GM19397 (cell line): Measurements from ENCODE around the gene MAT2A.
"Not testable (repeated sequence)": the region's sequence is repeated elsewhere in the genome, so short reads cannot be mapped to it uniquely, and the experiment has no call there.

ENCODE experiments used
- ATAC-seq: cut with Tn5 transposase; IDR thresholded peaks from one replicate; pipeline ENCODE4 v1.9.1; 2021; ENCODE audit warnings: mild to moderate bottlenecking, moderate library complexity; ENCODE audit not compliant: unreplicated experiment

MAT2A gene

DNA sequence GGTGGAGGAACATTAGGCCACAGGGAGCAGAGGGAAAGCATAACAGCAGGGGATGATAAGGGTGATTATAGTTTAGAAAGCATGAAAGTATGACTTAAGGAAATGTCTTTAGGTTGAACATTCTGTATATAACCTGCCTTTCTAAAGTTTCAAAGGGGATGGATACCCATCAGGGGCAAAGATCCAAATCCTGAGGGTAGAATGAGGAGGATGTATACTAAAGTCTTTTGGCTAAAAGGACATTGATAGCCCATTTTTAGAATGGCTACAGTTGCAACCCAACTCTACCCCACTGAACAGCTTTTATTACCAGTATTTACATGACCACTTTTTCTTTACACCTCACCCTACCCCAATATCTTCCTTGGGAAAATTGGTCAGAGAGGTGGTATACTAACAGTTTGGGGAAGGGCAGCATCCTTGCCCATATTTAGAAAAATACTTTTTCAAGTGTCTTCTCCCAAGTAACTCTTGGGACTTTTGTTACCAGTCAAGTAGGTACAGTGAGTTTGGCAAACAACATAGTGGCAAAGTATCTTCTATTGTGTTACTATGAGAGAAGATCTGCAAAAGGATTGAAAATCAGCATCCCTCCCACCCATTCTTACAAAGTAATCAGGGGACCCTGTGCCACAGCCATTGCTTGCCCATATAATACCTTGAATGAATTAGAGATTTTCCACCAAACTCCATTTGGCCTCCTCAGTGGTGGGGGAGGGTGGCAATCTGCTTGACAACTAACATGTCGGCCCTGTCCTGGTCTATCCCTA is 8.3 kb downstream of the MAT2A start:
- ATAC-seq = no peak

DNA sequence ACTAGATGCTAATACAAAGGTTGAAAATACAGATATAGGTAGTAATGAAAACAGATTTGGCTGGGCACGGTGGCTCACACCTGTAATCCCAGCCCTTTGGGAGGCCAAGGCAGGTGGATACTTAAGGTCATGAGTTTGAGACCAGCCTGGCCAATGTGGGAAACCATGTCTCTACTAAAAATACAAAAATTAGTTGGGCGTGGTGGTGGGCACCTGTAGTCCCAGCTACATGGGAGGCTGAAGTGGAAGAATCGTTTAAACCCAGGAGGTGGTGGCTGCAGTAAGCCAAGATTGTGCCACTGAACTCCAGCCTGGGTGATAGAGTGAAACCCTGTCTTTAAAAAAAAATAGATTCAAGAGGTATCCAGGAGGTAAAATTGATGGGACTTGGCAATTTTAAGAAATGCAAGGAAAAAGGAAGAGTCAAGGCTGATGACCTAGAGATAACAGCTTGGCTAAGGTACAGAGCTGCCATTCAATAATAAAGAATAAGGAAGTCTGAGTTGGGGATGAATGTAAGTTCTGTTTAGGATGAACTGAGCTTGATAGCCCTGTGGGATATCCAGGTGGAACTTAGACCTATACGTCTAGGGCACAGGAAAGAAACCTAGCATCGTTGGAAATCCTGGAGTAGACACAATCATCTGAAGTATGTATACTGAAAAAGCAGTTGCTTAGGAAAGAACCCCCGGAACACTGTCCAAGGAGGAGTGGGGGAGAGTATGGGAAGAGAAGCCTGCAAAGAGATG is 9.1 kb downstream of the MAT2A start:
- ATAC-seq = no peak

DNA sequence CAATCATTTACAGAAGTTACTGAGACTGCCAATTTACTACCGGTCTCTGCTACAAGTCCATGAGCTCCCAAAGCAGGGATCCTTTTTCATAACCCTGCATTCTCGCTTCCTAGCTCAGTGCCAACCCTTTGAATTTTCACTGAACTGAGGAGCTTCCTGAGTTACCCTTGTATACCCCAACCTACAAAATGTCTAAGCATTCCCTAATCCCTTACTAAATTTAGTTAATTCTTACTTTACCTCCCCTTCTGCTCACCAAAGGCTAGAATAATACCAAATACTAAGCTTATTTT is 9.6 kb downstream of the MAT2A start:
- ATAC-seq = no peak

DNA sequence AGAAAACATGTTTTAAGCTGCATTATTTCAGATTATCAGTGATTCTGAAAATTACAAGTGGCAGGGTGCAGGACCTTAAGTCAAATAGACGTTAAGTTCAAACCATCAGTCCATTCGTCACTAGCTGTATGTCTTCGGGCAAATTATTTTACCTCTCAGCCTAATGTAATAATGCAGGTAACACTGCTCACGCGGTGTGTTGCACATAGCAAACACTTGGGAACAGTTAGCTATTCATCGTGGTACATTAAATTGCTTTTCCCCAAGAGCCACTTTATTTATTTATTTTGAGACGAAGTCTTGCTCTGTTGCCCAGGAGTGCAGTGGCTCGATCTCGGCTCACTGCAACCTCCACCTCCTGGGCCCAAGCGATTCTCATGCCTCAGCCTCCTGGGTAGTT is 10.1 kb downstream of the MAT2A start:
- no peak for ATAC-seq

DNA sequence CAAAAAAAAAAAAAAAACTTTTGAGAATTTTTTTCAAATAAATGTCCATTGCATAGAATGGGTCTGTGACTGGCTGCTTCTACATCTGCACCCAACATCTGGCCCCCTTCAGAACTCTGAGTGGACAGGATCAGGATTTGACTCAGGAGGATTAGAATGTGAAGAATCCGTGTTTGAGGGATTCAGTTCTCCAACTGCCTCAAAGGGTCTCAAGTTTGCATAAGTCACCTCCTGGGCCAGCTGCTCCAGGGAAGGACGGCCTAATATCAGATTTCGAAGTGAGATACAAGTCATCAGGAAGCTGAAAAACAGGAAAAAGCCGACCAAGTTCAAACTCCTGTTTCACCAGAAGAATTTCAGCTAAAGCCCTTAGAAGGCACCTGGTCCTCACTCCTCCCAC is 10.9 kb downstream of the MAT2A start:
- ATAC-seq = no peak

DNA sequence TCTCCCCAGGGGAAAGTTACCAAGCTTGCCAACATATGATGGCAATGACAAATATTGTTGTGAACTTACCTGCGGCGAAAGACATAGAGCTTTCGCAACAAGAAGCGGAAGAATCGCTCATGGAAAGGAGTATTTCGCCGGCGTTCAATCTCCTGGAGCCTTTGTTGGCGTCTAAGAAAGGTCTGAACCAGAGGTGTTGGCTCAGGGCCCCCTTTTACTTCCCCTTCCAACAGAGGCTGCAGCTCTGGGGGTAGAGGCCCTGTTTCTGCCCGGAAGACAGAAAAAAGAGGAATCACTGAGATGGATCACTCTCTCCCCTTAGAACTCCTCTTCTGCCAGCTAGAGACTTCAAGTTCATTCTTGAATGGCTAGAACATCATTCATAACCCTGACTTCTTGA is 11.5 kb downstream of the MAT2A start:
- ATAC-seq = no peak

DNA sequence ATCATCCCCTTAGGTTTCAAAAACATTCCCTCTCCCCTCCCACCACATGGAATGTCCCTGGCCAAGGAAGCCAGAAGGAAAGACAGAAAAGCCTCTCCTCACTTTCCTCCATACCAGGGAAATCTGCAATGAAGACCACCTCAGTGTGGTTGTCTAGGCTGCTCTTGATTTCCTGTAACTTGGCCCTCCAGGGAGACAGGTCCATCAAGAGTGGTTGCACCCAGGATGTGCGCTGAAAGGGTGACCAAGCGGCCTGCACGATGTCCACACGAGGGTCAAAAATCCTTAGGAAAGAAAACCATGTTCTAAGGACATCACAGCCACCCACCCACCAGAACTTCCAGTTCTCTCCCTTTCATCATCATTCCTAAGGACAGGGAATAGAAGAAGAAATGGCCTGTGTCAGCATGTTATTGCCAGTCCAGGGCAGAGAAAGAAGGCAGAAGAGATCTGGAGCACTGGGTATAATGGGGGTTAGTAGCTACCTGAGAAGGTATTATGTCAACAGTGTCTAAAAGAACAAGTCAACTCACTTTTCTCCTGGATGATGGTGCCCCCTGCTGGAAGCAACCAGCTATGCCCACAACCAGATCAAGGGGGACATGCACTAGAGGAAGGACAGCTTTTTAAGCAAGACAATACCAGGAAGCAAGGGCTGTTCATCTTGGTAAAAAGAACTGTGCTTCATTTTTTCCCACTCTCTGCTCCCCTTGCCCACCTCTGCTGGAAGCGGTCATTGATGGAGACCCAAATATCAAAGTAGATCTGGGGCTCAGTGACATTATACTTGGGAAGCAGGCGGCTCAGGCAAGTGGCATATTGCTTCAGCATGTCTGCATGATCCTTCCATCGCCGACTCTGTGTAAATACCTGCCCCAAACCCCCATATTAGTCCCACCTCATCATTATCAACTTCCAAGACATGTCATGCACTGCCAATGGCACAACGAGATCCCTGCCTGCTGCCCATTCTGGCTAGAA is 13.0 kb downstream of the MAT2A start:
- peak; percentile 67 for ATAC-seq

DNA sequence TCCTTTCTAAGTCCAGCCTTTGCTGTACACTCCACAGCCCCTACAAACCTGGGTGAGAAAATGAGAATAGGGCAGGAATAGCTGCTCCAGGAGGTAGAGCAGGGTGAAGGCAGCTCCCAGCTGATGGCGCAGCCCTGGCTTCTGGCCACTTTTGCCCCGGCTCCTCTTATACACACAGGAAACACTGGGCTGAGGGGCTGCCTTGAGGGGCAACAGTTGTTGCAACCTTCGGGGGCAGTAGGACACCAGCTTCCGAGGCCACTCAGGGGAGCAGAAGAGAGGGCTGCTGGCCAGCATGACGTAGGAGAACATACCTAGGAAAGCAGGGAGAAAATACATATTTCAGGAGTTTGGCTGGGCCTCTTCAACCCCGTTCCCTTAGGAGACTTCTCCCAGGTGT is 14.2 kb downstream of the MAT2A start:
- no peak for ATAC-seq

DNA sequence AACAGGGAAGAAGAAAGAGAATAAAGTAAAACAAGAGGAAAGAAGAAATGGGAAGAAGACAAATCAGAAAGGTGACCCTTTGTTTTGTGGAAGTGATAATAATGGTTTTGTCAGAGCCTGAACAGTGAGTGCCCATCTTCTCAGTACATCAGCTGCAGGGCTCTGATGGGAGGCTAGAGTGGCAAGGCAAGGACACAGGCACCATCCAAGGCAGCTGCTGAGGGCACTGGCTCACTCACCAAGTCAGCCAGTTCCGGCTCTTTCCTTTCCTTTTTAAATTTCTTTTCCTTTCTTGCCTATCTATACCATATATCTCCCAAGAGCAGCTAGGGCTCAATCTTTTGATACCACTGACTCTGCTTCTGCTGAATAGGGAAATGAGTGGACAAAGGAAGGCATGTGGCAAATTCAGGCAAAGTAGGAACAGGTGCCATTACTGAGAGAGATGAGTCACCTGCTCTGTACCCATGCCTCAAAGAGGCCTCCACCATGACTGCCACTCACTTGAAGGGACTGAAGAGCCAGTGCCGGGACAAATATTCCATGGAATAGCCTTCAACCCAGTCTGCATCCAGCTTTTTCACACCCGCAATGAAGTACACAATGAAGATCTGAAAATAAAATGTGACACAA is 16.1 kb downstream of the MAT2A start:
- no peak for ATAC-seq

DNA sequence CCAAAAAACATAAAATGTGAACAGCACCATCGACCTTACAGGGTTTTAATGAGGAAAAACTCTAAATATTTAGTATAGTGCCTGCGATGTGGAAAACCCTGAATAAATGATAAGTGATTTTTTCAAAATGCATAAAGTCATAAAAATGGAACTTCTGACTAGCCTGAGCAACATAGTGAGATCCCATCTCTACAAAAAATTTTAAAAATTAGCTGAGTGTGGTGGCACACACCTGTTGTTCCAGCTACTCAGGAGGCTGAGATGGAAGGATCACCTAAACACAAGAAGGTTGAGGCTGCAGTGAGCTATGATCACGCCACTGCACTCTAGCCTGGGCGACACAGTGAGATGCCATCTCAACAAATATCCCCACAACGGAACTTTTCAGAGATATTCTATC is 18.2 kb downstream of the MAT2A start:
- no peak for ATAC-seq

DNA sequence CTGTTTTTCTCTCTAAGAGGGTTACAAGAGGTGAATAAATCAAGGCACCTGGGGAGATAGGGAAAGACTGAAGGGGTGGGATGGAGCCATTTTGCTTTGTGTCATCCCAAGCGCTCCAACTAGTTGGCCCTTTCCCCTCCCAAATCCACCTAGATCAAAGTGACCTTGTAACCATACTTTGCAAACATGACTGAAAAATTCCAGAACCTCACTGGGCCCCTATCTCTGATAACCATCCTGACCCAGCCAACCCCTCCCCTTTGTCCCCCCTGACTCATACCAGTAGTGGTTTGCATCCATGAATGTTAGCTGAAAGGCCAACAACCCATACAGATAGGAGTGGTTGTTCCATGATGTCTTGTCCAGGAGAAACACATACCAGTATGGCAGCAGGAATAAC is 19.2 kb downstream of the MAT2A start:
- ATAC-seq = no peak

DNA sequence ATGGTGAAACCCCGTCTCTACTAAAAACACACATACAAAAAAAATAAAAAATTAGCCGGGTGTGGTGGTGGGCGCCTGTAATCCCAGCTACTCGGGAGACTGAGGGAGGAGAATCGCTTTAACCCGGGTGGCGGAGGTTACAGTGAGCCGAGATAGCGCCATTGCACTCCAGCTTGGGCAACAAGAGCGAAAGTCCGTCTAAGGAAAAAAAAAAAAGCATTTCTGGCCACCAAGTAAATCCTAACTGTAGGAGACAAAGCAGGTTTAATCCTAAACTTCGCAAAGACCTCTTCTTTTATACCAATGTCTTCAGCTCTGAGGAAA is 21.4 kb downstream of the MAT2A start:
- not testable (repeated sequence) for ATAC-seq

DNA sequence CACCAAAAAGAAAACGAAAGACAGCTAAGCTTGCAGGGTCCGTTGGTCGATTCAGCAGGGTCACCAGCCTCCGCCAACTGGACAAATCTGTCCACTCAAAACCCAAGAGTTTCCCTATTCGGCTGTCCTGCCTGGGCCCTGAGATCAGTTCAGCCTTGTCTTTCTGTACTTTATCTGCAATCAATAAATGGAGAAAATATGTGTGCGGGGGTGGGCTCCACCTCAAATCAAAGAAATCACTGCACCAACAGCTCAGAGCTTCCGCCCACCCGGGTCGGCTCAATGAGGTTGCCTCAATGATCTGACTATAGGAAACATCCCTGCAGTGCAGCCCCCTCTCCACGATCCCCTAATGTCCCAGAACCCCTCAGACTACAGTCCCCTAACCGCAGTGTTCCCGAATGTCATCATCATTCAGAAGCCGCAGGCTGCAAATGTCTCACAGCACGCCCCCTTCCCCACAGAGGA is 21.9 kb downstream of the MAT2A start:
- peak; percentile 9 for ATAC-seq

DNA sequence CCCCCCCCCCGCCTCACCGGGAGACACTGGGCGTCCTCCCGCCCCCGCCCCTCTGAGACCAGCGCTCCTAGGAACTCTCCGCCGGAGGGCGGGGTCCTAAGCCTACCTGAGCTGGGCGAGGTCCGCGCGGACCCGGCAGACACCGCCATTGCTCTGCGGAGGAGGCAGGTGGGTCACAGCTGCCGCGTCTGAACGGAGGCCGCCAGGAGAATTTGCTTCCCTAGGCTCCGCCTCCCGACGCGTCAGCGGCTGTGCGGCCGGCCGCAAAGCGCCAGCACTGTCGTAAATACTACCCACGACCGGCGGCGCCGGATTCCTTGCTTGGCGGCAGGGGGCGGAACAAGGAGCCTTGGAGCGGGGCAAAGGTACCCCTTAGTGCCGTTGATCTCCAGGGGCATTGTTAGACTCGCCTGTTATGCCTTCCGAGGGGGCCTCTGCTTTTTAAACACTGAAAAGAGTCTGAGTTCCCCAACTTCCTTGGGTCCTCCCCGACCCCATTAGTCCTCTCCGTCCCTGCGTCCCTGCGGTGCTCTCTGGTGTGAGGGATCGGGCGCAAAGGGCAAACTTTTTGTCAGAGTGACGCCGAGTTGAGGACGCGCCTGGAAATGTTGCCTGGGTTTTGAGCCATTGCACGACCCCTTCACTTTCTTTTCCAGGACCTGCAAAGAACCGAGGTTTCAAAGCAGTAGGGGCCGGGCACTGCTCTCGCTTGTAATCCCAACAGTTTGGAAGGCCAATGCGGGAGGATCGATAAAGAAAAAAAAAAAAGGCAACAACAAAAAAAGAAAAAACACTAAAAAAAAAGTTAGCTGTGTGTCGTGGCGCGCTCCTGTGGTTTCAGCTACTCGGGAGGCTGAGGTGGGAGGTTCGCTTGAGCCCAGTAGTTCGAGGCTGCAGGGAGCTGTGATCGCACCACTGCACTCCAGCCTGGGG is 22.6 kb downstream of the MAT2A start, which contains the start of gene GGCX:
TSS of gene GGCX (minus strand) at position 214 of the 933 bp plus-strand sequence. CDS start at position 149, 65 bp downstream.
- ATAC-seq = peak; percentile 97

DNA sequence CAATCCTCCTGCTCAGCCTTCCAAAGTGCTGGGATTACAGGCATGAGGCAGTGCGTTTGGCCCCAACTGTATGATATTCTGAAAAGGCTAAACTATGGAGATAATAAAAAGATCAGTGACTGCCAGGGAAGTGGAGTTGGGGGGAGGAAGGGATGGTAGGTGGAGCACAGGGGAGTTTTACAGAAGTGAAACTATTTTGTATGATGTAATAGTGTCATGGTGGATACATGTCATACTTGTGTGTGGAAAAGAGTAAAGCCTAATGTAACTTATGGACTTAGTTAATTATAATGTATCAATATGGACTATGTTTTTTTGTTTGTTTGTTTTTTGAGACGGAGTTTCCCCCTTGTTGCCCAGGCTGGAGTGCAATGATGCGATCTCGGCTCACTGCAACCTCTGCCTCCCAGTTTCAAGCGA is 25.2 kb downstream of the MAT2A start:
- ATAC-seq = no peak

DNA sequence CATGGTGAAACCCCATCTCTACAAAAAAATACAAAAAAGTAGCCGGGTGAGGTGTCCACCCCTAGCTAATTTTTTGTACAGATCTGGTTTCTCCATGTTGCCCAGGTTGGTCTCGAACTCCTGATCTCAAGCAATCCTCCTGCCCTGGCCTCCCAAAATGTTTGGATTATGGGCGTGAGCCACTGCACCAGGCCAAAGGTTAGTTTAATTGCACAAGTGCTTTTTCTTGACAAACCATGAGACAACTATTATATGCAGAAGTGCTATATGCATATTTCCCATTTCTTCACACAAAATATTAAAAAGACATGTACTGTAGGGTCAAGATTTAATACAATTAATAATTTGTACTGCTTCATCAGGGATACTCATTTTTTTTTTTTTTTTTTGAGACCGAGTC is 27.3 kb downstream of the MAT2A start:
- ATAC-seq = no peak

DNA sequence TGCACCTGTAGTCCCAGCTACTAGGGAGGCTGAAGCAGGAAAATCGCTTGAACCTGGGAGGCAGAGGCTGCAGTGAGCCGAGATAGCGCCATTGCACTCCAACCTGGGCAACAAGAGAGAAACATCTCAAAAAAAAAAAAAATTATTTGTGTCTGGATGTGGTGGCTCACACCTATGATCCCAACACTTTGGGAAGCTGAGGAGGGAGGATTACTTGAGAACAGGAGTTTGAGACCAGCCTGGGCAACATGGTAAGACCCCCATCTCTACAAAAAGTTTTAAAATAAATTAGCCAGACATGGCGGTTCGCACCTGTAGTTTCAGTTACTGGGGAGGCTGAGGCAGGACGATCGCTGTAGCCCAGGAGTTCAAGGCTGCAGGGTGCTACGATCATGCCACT is 36.8 kb downstream of the MAT2A start:
- ATAC-seq = no peak

DNA sequence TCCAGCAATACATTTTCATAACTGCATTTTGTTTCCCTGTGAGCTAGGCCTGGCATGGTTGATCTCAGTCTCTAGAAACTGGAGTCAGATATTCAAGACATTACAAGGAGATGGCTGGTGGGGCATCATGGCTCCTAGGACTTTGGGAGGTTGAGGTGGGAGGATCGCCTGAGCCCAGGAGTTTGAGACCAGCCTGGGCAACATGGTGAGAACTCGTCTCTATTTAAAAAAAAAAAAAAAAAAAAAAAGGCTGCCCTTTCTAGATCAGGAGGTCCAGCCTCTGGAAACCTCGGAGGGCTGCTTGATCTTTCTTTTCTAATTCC is 38.1 kb downstream of the MAT2A start:
- ATAC-seq = no peak

DNA sequence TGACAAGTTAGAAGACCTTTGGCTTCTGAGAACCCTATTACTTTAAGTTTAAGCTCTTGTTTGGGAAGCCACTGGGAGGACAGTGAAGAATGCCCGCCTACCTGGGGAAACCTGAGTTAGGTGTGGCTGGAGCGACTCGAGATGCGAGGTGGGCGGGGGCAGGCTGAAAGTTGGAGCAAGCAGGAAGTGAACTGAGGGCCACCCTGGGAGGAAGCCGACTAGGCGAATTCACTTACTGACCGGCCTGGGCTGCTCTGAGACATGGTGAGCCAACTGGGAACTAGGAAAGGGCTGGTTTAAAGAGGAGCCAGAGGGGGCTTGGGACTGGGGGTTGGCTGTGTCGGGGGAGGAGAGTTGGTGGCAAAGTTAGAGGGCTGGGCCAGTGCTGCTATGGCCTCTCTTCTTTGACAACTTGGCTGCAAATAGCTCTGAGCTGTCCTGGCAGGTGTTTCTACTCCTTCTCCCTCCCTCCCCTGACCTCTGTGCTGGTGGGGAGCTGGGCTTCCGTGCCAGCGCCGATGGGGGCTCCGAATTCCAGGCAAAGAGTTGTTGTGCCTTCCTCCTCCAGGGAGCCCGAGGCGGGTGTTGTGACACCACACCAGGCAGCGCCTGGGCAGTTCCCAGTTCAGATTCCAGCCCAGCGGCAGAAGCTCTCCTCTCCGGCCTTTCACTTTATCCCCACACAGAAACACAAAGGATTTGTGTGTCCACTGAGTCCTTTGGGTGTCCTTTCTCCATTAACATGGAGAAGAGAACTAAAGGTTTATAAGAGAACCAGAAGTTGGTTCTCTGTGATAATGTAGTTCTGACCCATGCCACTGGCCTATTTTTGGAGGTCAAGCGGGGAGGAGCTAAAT is 38.6 kb downstream of the MAT2A start, which contains the start of gene VAMP8:
TSS of gene VAMP8 (plus strand) at position 201 of the 857 bp plus-strand sequence. CDS start at position 262, 61 bp downstream.
- no peak for ATAC-seq
